Duodenal mucosa (tissue), 2 donors: ENCODE results near the gene SYT5.
"Not testable (repeated sequence)": the region's sequence is repeated elsewhere in the genome, so short reads cannot be mapped to it uniquely, and the experiment has no call there.

Source experiments
- H3K27ac ChIP-seq: one replicate; pipeline ENCODE4 v1.7.0; 2013; ENCODE audit warnings: low read depth, low read length
- H3K27me3 ChIP-seq, 2 donors: one replicate each; pipeline ENCODE4 v1.7.0; 2013; ENCODE audit warnings: low read length in 2 of 2, control low read depth in 1 of 2; ENCODE audit not compliant: insufficient read depth in 2 of 2, control insufficient read depth in 1 of 2
- H3K36me3 ChIP-seq, 2 donors: one replicate each; pipeline ENCODE4 v1.7.0; 2013; ENCODE audit warnings: low read length in 2 of 2, control low read depth in 1 of 2; ENCODE audit not compliant: insufficient read depth in 2 of 2, control insufficient read depth in 1 of 2
- H3K4me1 ChIP-seq, 2 donors: one replicate each; pipeline ENCODE4 v1.7.0; 2013; ENCODE audit warnings: low read length in 2 of 2, control low read depth in 1 of 2; ENCODE audit not compliant: insufficient read depth in 2 of 2, control insufficient read depth in 1 of 2
- H3K4me3 ChIP-seq, 2 donors: one replicate each; pipeline ENCODE4 v1.7.0; 2013; ENCODE audit warnings: low read length in 2 of 2, low read depth in 1 of 2
- H3K9ac ChIP-seq, 2 donors: one replicate each; pipeline ENCODE4 v1.7.0; 2013; ENCODE audit warnings: low read length in 2 of 2, low read depth in 1 of 2
- H3K9me3 ChIP-seq, 2 donors: one replicate each; pipeline ENCODE4 v1.7.0; 2013; ENCODE audit warnings: low read length in 2 of 2, control low read depth in 1 of 2; ENCODE audit not compliant: control insufficient read depth in 1 of 2

The SYT5 gene

DNA sequence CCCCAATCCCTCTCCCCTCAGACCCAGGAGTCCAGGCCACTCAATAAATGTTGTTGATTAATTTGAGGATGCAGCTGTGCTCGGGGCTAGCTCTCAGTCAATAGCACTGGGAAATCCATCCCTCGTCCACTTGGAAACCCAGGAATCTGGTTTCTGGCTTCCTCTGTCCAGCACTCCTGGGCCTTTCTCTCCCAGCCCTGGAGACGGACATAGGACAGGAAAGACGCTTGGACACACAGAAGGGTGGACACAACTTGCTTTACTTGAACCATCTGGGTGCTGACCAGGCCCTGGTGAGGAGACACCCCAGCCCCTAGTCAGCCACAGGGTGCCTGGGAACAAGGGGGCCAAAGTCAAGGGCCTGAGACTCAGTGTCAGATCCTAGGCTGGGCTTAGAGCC lies 21.7 kb downstream of the SYT5 start:
- H3K9me3 ChIP-seq: no peaks in the 10 kb centered on the region
- no peak overlapping the region for H3K4me3 ChIP-seq
- no peak overlapping the region for H3K9ac ChIP-seq
- H3K27me3 ChIP-seq: peaks cover 19% of the 10 kb centered on the region in 2 donors
- H3K27ac ChIP-seq: no peak overlapping the region
- no peaks in the 10 kb centered on the region for H3K36me3 ChIP-seq
- peaks cover 0 to 10% of the 10 kb centered on the region in 2 donors for H3K4me1 ChIP-seq

DNA sequence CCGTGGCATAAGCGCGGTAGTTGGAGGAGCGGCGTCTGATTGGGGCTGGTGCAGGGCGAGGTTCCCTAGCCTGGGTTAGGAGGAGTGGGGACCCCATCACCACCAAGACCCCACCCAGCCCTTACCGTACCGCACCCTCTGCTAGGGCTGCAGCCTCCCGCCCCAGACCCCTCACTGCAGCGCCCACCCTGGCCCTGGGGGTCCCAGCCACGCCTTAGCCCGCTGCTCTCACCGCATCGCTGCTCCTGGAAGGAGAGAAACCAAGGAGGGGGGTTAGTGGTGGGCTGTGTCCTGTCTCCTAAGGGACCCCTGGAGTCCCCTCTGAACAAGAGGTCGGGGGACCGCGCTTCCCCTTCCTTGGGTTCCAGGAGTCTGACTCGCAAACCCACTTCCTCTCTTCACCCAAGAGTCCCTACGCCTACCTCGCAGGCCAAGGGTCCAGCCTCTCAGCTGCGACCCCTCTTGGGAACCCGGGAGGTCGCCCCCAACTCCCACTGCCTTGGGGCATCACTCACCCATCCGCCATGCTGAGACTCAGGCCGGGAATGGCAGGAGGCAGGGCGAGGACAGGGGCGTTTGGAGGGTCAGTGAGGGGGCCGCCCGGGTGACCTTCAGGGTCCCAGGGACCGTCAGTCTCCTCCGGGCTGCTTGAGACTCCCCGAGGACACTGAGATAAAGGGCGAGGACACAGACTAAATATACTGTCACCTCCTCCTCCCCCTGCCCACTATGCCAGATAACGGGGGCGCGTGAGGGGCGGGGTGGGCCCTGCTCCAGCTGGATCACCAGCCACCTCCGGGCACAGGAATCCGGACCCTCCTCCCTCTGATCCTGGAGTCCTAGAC lies 22.8 kb downstream of the SYT5 start, which contains the start of gene TNNI3:
Gene TNNI3 (minus strand): TSS at position 669 of the 845 bp plus-strand sequence. CDS start 143 bp downstream, at position 526.
- Histone ChIP-seq H3K4me1 (peaks cover 0 to 10% of the 10 kb centered on the region in 2 donors), H3K9me3 (no peaks in the 10 kb centered on the region), H3K27me3 (peaks cover 15 to 19% of the 10 kb centered on the region in 2 donors), H3K36me3 (no peaks in the 10 kb centered on the region), H3K4me3 (no peak within 1 kb of the TSS), H3K9ac (no peak within 1 kb of the TSS), H3K27ac (no peak within 1 kb of the TSS)

- Histone ChIP-seq H3K27me3 (peaks cover 7 to 15% of the 10 kb centered on the region in 2 donors), H3K36me3 (no peaks in the 10 kb centered on the region), H3K27ac (no peak overlapping the region), H3K4me3 (peak overlapping the region in 1 of 2 donors; percentile 21), H3K9me3 (no peaks in the 10 kb centered on the region), H3K4me1 (peaks cover 0 to 10% of the 10 kb centered on the region in 2 donors), H3K9ac (no peak overlapping the region)
Observed at GRCh38 chr19:55156202-55157063, 23.7 kb downstream of the SYT5 start.

DNA sequence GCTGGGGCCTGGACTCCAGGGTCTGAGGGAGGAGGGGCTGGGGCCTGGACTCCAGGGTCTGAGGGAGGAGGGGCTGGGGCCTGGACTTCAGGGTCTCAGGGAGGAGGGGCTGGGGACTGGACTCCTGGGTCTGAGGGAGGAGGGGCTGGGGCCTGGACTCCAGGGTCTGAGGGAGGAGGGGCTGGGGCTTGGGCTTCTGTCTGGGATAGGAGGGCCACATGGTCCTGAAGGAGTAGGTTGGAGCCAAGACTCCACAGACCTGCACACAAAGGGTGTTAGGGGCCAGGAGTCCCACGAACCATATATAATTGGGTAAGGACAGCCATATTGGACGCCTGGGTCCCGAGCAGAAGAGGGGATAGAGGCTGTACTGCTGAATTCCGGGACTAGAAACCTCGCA lies 24.3 kb downstream of the SYT5 start:
- not testable (repeated sequence) for H3K9me3 ChIP-seq, H3K36me3 ChIP-seq, H3K27ac ChIP-seq, H3K9ac ChIP-seq
- peaks cover 0 to 10% of the 10 kb centered on the region in 2 donors for H3K4me1 ChIP-seq
- H3K4me3 ChIP-seq: peak overlapping the region in 1 of 2 donors; percentile 21
- peaks cover 7 to 11% of the 10 kb centered on the region in 2 donors for H3K27me3 ChIP-seq

DNA sequence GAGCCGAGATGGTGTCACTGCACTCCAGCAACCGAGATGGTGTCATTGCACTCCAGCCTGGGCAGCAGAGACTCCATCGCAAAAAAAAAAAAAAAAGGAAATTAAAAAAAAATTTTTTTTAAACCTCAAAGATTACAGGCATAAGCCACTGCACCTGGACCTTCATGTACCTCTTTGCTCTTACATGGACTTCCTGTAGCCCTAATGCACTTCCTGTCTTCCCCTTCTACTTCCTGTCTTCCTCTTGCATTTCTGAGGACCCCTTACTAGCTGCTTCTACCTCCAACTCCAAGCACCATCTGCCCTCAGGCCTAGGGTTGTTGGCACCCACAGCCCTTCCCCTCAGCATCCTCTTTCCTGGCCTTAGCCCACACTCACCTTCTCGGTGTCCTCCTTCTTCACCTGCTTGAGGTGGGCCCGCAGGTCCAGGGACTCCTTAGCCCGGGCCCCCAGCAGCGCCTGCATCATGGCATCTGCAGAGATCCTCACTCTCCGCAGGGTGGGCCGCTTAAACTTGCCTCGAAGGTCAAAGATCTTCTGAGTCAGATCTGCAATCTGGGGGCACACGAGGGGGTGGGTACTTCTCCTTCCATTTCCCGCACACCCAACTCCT lies 26.3 kb downstream of the SYT5 start:
- Histone ChIP-seq H3K36me3 (no peaks in the 10 kb centered on the region), H3K27me3 (peaks cover 12 to 19% of the 10 kb centered on the region in 2 donors), H3K9ac (no peak overlapping the region), H3K4me1 (no peaks in the 10 kb centered on the region), H3K4me3 (no peak overlapping the region), H3K9me3 (no peaks in the 10 kb centered on the region), H3K27ac (no peak overlapping the region)

DNA sequence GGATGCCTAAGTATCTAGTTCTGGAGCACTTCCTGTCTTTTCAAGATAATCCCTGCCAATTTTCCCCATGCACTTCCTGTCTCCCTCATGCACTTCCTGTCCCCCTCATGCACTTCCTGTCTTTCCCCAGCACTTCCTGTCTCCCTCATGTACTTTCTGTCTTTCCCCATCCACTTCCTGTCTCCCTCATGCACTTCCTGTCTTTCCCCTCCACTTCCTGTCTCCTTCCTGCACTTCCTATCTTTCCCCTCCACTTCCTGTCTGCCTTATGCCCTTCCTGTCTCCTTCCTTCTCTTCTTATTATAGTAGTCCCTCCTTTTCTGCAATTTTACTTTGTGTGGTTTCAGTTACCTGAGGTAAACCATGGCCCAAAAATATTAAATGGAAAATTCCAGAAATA lies 28.1 kb downstream of the SYT5 start:
- no peak overlapping the region for H3K27ac ChIP-seq
- no peak overlapping the region for H3K4me3 ChIP-seq
- no peaks in the 10 kb centered on the region for H3K4me1 ChIP-seq
- no peak overlapping the region for H3K9ac ChIP-seq
- H3K9me3 ChIP-seq: no peaks in the 10 kb centered on the region
- H3K27me3 ChIP-seq: peaks cover 18 to 25% of the 10 kb centered on the region in 2 donors
- H3K36me3 ChIP-seq: no peaks in the 10 kb centered on the region

- H3K4me3 ChIP-seq: no peak within 1 kb of the TSS
- H3K9me3 ChIP-seq: no peaks in the 10 kb centered on the region
- peaks cover 22 to 27% of the 10 kb centered on the region in 2 donors for H3K27me3 ChIP-seq
- H3K9ac ChIP-seq: no peak within 1 kb of the TSS
- H3K4me1 ChIP-seq: no peaks in the 10 kb centered on the region
- H3K36me3 ChIP-seq: no peaks in the 10 kb centered on the region
- no peak within 1 kb of the TSS for H3K27ac ChIP-seq
Observed at GRCh38 chr19:55149078-55150003, 30.7 kb downstream of the SYT5 start, which contains the start of gene TNNT1. Gene TNNT1 (minus strand): TSS chr19:55149206. CDS start chr19:55147157, 2,049 bp downstream.

DNA sequence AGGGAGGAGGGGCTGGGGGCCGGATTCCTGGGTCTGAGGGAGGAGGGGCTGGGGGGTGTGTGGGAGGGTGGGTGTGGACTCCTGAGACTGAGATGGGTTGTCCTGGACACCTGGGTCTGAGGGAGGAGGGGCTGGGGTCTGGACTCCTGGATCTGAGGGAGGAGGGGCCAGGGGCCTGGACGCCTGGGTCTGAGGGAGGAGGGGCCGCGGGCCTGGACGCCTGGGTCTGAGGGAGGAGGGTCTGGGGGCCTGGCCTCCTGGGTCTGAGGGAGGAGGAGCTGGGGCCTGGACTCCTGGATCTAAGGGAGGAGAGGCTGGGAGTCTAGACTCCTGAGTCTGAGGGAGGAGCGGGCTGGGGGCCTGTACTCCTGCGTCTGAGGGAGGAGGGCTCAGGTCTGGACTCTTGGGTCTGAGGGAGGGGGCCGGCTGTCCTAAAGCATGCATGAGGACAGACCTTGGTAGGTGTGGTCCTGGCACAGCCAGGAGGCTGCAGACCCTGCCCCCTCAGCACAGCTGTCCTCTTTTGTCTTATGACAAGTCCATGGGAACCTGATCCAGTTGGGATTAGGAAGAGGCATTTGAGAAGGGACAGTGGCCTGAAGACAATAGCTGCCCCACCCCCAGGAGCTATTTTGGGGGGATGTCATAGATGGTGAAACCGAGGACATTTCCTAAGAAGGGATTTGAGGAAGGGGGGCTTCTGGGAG lies 32.4 kb downstream of the SYT5 start:
- no peak overlapping the region for H3K9ac ChIP-seq
- H3K4me1 ChIP-seq: no peaks in the 10 kb centered on the region
- H3K9me3 ChIP-seq: no peaks in the 10 kb centered on the region
- no peak overlapping the region for H3K27ac ChIP-seq
- no peak overlapping the region for H3K4me3 ChIP-seq
- H3K27me3 ChIP-seq: peaks cover 29 to 32% of the 10 kb centered on the region in 2 donors
- H3K36me3 ChIP-seq: no peaks in the 10 kb centered on the region
